ENCODE measurements around the gene KLHL42.

Gene KLHL42

GRCh38 chr12:27780612-27781408, 777 bp downstream of the KLHL42 start:
- Histone ChIP-seq H3K4me1 (ENCODE audit: control extremely low read depth in 1 of 4, control insufficient read depth in 4 of 4, insufficient read depth in 4 of 4, low read length in 3 of 4) (peaks cover 0 to 25% (median 20%) of the 10 kb centered on the region in 4 experiments), H3K4me3 (ENCODE audit: control insufficient read depth in 1 of 7, extremely low read depth in 1 of 7, insufficient read depth in 4 of 7, low read depth in 2 of 7, low read length in 6 of 7) (peak overlapping the region; percentile 57 to 91 (median 82)), H3K9me3 (ENCODE audit: control extremely low read depth in 1 of 5, control insufficient read depth in 4 of 5, insufficient read depth in 2 of 5, low read depth in 1 of 5, low read length in 4 of 5) (no peaks in the 10 kb centered on the region), H3K27me3 (replicated peaks in 2 of 5; ENCODE audit: control insufficient read depth in 4 of 5, insufficient read depth in 5 of 5, low read length in 4 of 5) (no peaks in the 10 kb centered on the region), H3K27ac (ENCODE audit: insufficient read depth in 1 of 2, low read depth in 1 of 2, low read length in 2 of 2, poor library complexity in 1 of 2, severe bottlenecking in 2 of 2) (peak overlapping the region in 1 of 2 experiments; percentile 70), H3K36me3 (ENCODE audit: control insufficient read depth in 4 of 4, insufficient read depth in 4 of 4, low read length in 3 of 4) (peaks cover 0 to 13% (median 7%) of the 10 kb centered on the region in 4 experiments)
- ChIA-PET CTCF (interaction anchor here (0.8 to 1.4 kb wide), 3 partner anchors 11 to 67 kb away, joined by 3 to 10 read pairs (median 5); no protein-coding TSS in a partner anchor), POLR2A (interaction anchor here (0.9 kb wide), 1 partner anchor 12 kb away, joined by 3 read pairs; no protein-coding TSS in a partner anchor)
- WGBS (ENCODE audit: insufficient coverage): 15% methylated on average over 19 of the region's 27 CpGs
- DNase-seq: peak; percentile 17 to 63 (median 50)

DNA sequence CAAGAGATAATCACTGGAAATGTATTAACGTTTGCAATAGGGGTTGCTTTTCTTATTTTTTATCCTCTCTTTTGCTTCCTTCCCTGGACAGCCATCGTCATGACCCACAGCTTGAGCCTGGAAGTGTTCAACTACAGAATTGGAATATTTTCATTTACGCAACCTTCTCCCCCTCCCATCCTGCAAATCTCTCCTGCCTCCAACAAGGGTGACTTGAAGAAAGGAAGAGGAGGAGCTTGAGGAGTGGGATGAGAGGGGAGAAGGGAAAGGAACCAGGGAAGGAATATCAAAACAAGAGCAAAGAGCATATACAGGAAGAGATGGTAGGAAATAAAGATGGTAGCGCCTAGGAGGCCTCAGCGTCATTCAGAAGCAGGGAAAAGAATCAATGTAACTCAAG, 1.6 kb downstream of the KLHL42 start:
- Histone ChIP-seq H3K4me1 (ENCODE audit: control extremely low read depth in 1 of 4, control insufficient read depth in 4 of 4, insufficient read depth in 4 of 4, low read length in 3 of 4) (peaks cover 4 to 25% (median 20%) of the 10 kb centered on the region in 4 experiments), H3K27me3 (replicated peaks in 2 of 5; ENCODE audit: control insufficient read depth in 4 of 5, insufficient read depth in 5 of 5, low read length in 4 of 5) (no peaks in the 10 kb centered on the region), H3K27ac (ENCODE audit: insufficient read depth in 1 of 2, low read depth in 1 of 2, low read length in 2 of 2, poor library complexity in 1 of 2, severe bottlenecking in 2 of 2) (no peak overlapping the region), H3K4me3 (ENCODE audit: control insufficient read depth in 1 of 7, extremely low read depth in 1 of 7, insufficient read depth in 4 of 7, low read depth in 2 of 7, low read length in 6 of 7) (peak overlapping the region in 2 of 7 experiments; percentile 68 to 91), H3K9me3 (ENCODE audit: control extremely low read depth in 1 of 5, control insufficient read depth in 4 of 5, insufficient read depth in 2 of 5, low read depth in 1 of 5, low read length in 4 of 5) (no peaks in the 10 kb centered on the region), H3K36me3 (ENCODE audit: control insufficient read depth in 4 of 4, insufficient read depth in 4 of 4, low read length in 3 of 4) (peaks cover 0 to 13% (median 7%) of the 10 kb centered on the region in 4 experiments)
- CTCF ChIA-PET: no interaction called here
- no peak for DNase-seq
- POLR2A ChIA-PET: no interaction called here
- WGBS (ENCODE audit: insufficient coverage): 73% methylated on average over 3 of the region's 5 CpGs

DNA sequence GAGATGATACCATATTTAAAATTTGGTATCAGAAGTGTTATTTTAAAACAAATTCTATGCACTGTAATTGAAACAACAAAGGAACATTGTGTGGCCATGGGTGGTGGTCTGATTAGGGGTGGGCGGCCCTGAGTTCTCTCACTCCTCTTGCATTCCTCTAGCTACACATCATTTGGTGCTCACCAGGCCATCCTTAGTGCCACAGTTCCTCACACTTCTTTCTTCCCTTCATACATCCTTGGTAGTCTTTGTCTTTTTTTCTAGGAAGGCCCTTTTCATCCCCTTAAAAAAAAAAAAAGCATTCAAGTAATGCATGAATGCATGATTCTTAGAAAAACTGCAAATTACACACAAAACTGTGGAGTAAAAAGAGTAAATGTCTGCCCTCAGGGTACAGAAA, 2.4 kb downstream of the KLHL42 start:
- WGBS (ENCODE audit: insufficient coverage): no CpG with 5 or more reads among the region's 1 CpG
- no peaks in the 10 kb centered on the region for H3K9me3 ChIP-seq (ENCODE audit: control extremely low read depth in 1 of 5, control insufficient read depth in 4 of 5, insufficient read depth in 2 of 5, low read depth in 1 of 5, low read length in 4 of 5)
- ChIA-PET POLR2A (no interaction called here), CTCF (no interaction called here)
- peaks cover 0 to 13% (median 7%) of the 10 kb centered on the region in 4 experiments for H3K36me3 ChIP-seq (ENCODE audit: control insufficient read depth in 4 of 4, insufficient read depth in 4 of 4, low read length in 3 of 4)
- peaks cover 4 to 25% (median 20%) of the 10 kb centered on the region in 4 experiments for H3K4me1 ChIP-seq (ENCODE audit: control extremely low read depth in 1 of 4, control insufficient read depth in 4 of 4, insufficient read depth in 4 of 4, low read length in 3 of 4)
- no peaks in the 10 kb centered on the region for H3K27me3 ChIP-seq (replicated peaks in 2 of 5; ENCODE audit: control insufficient read depth in 4 of 5, insufficient read depth in 5 of 5, low read length in 4 of 5)
- H3K4me3 ChIP-seq (ENCODE audit: control insufficient read depth in 1 of 7, extremely low read depth in 1 of 7, insufficient read depth in 4 of 7, low read depth in 2 of 7, low read length in 6 of 7): no peak overlapping the region
- no peak for DNase-seq
- no peak overlapping the region for H3K27ac ChIP-seq (ENCODE audit: insufficient read depth in 1 of 2, low read depth in 1 of 2, low read length in 2 of 2, poor library complexity in 1 of 2, severe bottlenecking in 2 of 2)

- WGBS (ENCODE audit: insufficient coverage): 76% methylated on average over 2 of the region's 3 CpGs
- no peaks in the 10 kb centered on the region for H3K27me3 ChIP-seq (replicated peaks in 2 of 5; ENCODE audit: control insufficient read depth in 4 of 5, insufficient read depth in 5 of 5, low read length in 4 of 5)
- H3K9me3 ChIP-seq (ENCODE audit: control extremely low read depth in 1 of 5, control insufficient read depth in 4 of 5, insufficient read depth in 2 of 5, low read depth in 1 of 5, low read length in 4 of 5): no peaks in the 10 kb centered on the region
- DNase-seq: no peak
- peak overlapping the region in 1 of 7 experiments; percentile 6 for H3K4me3 ChIP-seq (ENCODE audit: control insufficient read depth in 1 of 7, extremely low read depth in 1 of 7, insufficient read depth in 4 of 7, low read depth in 2 of 7, low read length in 6 of 7)
- POLR2A ChIA-PET: no interaction called here
- CTCF ChIA-PET: no interaction called here
- no peak overlapping the region for H3K27ac ChIP-seq (ENCODE audit: insufficient read depth in 1 of 2, low read depth in 1 of 2, low read length in 2 of 2, poor library complexity in 1 of 2, severe bottlenecking in 2 of 2)
- H3K36me3 ChIP-seq (ENCODE audit: control insufficient read depth in 4 of 4, insufficient read depth in 4 of 4, low read length in 3 of 4): peaks cover 0 to 29% (median 15%) of the 10 kb centered on the region in 4 experiments
- peaks cover 4 to 10% (median 7%) of the 10 kb centered on the region in 4 experiments for H3K4me1 ChIP-seq (ENCODE audit: control extremely low read depth in 1 of 4, control insufficient read depth in 4 of 4, insufficient read depth in 4 of 4, low read length in 3 of 4)
These were observed 6.0 kb downstream of the KLHL42 start for GRCh38 chr12:27785882-27786570.

- no peak overlapping the region for H3K4me3 ChIP-seq (ENCODE audit: control insufficient read depth in 1 of 7, extremely low read depth in 1 of 7, insufficient read depth in 4 of 7, low read depth in 2 of 7, low read length in 6 of 7)
- POLR2A ChIA-PET: no interaction called here
- no CpG with 5 or more reads among the region's 2 CpGs for WGBS (ENCODE audit: insufficient coverage)
These were observed 7.5 kb downstream of the KLHL42 start for GRCh38 chr12:27787559-27787958.

DNA sequence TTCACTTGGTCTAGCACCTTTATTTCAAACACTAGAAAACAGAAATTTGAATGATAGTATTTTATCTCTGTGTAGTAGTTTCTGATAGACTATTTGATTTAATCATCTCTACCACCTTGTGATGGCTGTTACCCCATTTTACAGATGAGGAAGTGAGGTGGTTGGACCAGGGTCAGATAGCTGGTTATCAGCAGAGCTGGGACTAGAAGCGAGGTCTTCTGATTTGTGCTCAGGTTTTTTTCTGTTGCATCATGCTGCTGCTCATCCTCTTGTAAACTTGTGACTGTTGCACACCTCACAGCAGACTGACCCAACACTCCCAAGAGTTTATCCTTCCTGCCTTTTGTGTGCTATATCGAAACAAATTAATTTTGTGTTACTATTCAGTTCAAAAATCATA, 10.1 kb downstream of the KLHL42 start:
- no peaks in the 10 kb centered on the region for H3K27me3 ChIP-seq (replicated peaks in 2 of 5; ENCODE audit: control insufficient read depth in 4 of 5, insufficient read depth in 5 of 5, low read length in 4 of 5)
- no CpG with 5 or more reads among the region's 2 CpGs for WGBS (ENCODE audit: insufficient coverage)
- H3K9me3 ChIP-seq (ENCODE audit: control extremely low read depth in 1 of 5, control insufficient read depth in 4 of 5, insufficient read depth in 2 of 5, low read depth in 1 of 5, low read length in 4 of 5): no peaks in the 10 kb centered on the region
- H3K4me1 ChIP-seq (ENCODE audit: control extremely low read depth in 1 of 4, control insufficient read depth in 4 of 4, insufficient read depth in 4 of 4, low read length in 3 of 4): peaks cover 0 to 4% (median 0%) of the 10 kb centered on the region in 4 experiments
- H3K4me3 ChIP-seq (ENCODE audit: control insufficient read depth in 1 of 7, extremely low read depth in 1 of 7, insufficient read depth in 4 of 7, low read depth in 2 of 7, low read length in 6 of 7): no peak overlapping the region
- ChIA-PET CTCF (no interaction called here), POLR2A (no interaction called here)
- DNase-seq: no peak
- peaks cover 6 to 56% (median 36%) of the 10 kb centered on the region in 4 experiments for H3K36me3 ChIP-seq (ENCODE audit: control insufficient read depth in 4 of 4, insufficient read depth in 4 of 4, low read length in 3 of 4)
- no peak overlapping the region for H3K27ac ChIP-seq (ENCODE audit: insufficient read depth in 1 of 2, low read depth in 1 of 2, low read length in 2 of 2, poor library complexity in 1 of 2, severe bottlenecking in 2 of 2)

More at GRCh38 chr12:27787559-27787958, 7.5 kb downstream of the KLHL42 start:
- Histone ChIP-seq H3K27ac (ENCODE audit: insufficient read depth in 1 of 2, low read depth in 1 of 2, low read length in 2 of 2, poor library complexity in 1 of 2, severe bottlenecking in 2 of 2) (no peak overlapping the region), H3K4me1 (ENCODE audit: control extremely low read depth in 1 of 4, control insufficient read depth in 4 of 4, insufficient read depth in 4 of 4, low read length in 3 of 4) (peaks cover 0 to 4% (median 0%) of the 10 kb centered on the region in 4 experiments), H3K27me3 (replicated peaks in 2 of 5; ENCODE audit: control insufficient read depth in 4 of 5, insufficient read depth in 5 of 5, low read length in 4 of 5) (no peaks in the 10 kb centered on the region), H3K36me3 (ENCODE audit: control insufficient read depth in 4 of 4, insufficient read depth in 4 of 4, low read length in 3 of 4) (peaks cover 2 to 33% (median 21%) of the 10 kb centered on the region in 4 experiments), H3K9me3 (ENCODE audit: control extremely low read depth in 1 of 5, control insufficient read depth in 4 of 5, insufficient read depth in 2 of 5, low read depth in 1 of 5, low read length in 4 of 5) (no peaks in the 10 kb centered on the region)
- DNase-seq: no peak
- CTCF ChIA-PET: interaction anchor here (0.8 to 0.9 kb wide), 2 partner anchors 12 to 33 kb away, joined by 3 read pairs; no protein-coding TSS in a partner anchor

All from common myeloid progenitor, CD34-positive (primary cell).